GM18498 (cell line): ENCODE data around the gene CYP3A4.
"Not testable (repeated sequence)": the region's sequence is repeated elsewhere in the genome, so short reads cannot be mapped to it uniquely, and the experiment has no call there.

ENCODE experiments used
- ATAC-seq: cut with Tn5 transposase; IDR thresholded peaks from one replicate; pipeline ENCODE4 v1.9.1; 2021; ENCODE audit warnings: mild to moderate bottlenecking, moderate library complexity; ENCODE audit not compliant: unreplicated experiment

CYP3A4 gene

DNA sequence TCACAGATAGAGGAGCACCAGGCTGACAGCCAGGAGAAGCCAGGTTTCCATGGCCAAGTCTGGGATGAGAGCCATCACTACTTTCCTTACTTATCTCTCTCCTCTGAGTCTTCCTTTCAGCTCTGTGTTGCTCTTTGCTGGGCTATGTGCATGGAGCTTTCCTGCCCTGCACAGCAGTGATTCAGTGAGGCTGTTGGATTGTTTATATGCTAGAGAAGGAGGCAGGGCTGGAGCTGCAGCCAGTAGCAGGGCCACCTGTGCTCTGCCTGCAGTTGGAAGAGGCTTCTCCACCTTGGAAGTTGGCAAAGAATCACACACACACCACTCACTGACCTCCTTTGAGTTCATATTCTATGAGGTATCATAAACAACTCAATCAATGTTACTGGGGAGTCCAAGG lies at the start of gene CYP3A4:
Gene CYP3A4 (minus strand): TSS at position 178 of the 400 bp plus-strand sequence. CDS start 103 bp downstream, at position 75.
- ATAC-seq = no peak

DNA sequence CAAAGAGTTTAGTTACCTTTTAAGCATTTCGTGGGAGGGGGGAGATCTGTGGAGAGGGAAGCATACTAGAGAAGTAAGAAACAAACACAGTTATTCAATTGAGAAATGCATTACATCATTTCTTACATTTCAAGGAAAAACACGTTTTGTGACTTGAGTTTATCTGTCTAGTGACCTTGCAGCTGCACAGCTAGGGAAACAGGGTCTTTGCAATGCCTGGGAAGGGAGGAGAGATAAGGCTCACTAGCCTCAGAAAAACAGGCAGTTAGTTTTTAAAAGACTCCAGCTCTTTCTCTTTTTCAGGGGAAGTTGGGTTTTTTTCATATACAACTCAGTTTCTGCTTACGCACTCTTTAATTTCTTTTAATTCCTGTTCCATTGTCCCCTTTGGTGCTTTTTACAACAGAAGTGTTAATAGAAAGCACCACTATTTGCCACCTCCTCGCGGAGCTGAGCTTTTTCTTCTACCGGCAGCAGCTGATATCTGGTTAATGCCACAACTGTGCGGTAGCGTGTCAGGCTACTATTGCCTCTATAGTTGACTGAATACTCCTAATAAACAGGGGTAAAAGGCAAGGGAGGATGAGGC lies 49.4 kb upstream of the CYP3A4 start:
- ATAC-seq = no peak

DNA sequence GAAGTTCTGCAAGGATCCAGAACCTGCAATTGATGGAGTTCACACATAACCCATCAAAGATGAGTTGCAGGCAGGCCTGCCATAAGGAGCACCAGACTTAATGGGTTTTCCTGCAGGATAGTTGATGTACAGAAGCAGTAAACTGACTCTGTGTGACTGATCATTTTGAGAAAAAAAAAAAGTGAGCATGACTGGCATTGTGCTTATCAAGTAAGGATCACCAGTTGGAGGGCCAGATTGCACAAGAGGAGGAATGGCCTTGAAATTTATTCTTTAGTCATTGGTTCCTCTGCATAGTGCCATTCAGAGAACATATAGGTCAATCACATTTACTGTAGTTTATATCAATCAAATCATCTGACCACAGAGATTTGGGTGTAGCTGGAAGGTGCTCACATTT lies 47.6 kb upstream of the CYP3A4 start:
- no peak for ATAC-seq

DNA sequence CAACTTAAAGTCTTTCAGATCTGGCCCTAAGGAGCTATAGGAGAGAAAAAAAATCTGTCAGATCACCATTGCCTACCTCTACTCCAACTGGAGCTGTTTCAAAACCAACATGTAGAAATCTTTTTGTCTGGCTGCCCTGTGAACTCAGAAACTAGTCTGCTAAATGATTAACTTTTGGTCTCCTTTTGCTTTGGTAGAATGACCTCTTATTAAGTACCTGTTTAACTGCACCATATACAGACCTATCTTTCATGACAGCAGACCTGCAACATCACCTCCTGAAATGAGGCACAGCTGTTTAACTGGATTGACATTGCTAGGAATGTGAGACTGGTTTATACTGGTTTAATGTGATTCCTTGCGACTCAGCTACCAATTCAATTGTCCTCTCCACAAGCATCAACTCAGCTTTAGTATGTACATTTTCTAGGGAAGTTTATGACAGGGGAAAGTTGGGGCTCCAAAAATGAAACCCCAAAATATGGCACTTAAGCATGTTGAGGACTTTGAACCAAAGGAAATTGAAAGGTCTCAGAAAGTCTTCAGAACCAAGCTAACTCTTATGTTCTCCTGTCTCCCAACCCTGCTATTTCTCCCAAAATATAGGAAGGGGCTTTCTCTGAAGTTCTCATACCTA lies 45.7 kb upstream of the CYP3A4 start:
- no peak for ATAC-seq

DNA sequence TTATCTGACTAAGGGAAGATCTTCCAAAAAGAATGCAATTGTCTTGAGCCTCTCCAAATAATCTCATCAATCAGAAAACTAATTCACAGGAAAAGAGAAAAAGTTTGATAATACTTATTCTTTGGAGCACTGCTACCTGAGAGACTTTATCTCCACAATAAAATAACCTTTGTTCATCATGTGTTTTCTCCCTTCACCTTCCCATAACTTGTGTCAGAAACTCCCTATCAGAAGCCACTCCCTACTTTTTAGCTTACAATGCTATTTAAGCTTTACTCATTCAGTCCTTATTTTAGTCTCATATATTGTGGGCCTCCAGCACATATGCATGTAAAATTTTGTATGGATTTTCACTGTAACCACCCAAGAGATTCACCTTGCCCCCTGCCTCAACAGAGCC lies 44.8 kb upstream of the CYP3A4 start:
- no peak for ATAC-seq

DNA sequence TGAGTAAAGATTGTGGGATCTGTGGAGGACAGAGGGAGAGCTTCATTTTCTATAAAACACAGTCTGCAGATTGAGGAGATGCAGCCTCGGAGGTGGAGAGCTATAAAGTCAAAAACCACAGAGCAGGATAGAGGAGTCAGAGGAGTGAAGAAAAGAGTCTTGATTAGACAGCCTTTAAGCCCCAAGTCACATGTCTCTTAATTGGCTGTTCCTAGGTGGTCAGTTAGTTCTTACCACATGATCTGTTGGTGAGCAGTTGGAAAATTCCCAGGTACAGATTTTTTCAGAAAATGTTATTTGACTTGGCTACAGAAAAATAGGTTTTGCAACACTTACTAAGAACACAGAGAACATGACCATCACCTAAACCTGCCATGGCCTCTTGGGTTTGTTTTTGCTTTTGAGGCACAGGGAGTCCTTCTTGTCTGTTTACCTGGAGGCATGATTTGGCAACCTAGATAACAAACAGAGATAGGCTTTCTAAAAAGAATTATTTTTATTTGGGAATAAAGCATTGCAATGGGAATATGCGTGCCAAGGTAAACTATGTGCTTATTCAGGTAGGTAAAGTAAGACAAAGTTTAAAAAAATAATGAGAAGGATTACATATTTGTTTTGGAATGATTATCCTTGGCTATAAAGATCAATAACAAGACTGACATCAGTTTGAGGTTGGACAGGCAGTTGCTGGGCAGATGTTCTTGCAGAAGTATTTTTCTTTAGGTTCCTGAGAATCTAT lies 43.2 kb upstream of the CYP3A4 start:
- ATAC-seq = no peak

DNA sequence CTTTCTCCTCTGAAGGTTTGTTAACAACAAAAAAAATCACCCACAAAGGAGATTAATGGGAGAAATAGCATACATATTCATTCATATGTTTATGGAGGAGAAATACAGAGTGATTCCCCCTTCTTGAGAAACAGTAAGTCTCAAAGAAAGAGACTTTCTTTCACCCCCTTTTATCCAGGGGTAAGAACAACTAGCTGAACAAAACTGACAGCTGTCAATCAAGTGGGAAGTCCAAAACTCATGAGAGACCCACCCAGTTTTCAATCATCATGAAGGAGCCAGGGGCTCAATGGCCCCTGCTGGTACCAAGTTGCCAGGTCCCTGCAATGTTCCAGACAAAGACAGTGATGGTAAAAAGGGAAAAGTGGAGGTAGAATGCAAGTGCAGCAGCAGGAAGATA lies 41.9 kb upstream of the CYP3A4 start:
- ATAC-seq = no peak

DNA sequence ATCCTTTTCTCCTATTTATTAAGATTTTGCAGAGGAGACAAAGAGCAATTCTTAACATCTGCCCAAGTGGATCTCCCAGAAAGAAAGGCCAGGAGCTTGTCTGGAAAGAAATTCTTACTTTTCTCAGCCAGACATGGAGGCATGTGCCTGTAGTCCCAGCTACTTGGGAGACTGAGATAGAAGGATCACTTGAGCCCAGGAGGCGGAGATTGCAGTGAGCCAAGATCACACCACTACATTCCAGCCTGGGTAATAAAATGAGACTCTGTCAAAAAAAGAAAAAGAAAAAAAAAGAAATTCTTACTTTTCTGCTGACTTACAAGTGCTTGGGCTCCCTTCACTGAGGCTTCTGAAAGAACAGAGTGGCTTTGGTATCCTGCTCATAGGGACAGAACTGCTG lies 41.5 kb upstream of the CYP3A4 start:
- ATAC-seq = no peak

DNA sequence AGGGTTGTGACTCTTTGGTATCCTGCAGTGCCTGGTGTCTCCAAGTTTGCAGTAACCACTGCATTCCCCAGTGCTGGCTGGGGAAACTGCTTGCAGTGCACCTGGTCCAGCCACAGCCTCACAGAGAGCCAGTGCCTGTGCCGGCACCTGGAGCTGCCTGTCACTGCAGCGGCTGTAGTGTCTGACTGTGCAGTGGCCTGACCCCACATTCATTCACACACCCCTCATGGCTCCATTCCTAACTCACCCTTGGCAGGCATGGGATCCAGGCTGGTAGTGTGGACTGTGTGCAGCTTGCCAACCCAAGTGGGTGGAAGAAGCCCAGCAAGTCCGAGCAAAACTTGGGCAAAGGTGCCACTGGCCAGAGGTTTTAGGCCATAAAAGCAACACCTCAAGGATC lies 40.1 kb upstream of the CYP3A4 start:
- ATAC-seq = no peak

DNA sequence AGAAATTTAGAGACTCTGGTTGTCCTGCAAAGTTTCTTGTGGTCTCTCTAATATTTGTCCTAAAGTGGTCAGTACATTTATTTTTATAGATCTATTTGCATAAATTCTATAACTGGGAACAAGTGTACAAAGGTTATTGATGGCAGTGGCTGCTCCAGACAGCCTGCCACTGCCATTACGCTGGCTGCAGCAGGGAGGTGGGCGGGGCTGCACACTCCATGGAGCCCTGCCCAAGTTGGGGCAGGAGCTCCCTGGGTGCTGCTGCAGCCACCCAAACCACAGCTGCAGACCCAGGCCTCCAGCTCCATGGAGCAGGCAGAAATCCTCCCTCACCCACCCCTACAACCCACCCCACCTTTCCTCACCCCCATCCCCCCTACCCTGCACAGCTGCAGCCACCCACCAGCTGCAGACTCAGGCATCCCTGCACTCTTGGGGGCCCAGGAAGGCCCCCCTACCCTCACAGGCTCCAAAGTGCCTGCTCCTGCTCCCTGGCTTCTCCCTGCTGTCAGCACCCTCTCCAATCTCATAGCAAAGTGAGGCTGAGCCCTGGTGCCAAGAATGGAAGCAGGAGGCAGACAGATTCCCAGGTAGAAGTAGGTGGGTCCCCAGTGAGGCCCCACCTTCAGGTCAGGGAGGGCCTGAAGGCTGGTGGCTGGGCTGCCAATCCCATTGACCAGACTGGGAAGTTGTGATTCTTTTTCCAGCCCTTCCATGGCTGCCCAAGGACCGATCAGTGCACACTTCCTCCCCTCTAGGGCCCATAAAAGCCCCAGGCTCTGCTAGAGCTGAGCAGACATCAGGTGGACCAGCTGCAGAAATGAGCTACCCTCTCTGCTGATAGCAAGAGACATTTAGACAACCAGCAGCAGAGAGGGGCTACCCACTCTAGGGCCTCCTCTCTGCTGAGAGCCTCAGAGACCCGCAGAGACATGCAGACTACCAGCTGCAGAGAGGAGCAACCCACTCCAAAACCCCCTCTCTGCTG lies 39.0 kb upstream of the CYP3A4 start:
- no peak for ATAC-seq

DNA sequence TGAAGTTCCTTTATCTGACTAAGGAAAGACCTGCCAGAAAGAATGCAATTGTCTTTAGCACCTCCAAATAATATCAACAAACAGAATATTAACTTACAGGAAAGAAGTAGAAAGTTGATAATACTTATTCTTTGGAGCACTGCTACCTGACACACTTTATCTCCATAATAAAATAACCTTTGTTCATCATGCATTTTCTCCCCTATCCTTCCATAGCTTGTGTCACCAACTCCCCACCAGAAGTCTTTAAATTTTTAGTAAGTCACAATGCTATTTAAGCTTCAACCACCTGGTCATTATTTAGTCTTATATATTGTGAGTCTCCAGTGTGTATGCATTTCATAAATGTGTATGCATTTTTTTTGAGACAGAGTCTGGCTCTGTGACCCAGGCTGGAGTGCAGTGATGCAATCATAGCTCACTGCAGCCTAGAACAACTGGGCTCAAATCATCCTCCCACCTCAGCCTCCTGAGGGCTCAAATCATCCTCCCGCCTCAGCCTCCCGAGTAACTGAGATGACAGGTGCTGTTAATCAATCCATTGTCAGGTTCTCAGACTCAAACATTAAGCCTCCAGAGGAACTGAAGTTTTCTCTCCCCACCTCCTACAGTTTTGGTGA lies 36.5 kb upstream of the CYP3A4 start:
- no peak for ATAC-seq

DNA sequence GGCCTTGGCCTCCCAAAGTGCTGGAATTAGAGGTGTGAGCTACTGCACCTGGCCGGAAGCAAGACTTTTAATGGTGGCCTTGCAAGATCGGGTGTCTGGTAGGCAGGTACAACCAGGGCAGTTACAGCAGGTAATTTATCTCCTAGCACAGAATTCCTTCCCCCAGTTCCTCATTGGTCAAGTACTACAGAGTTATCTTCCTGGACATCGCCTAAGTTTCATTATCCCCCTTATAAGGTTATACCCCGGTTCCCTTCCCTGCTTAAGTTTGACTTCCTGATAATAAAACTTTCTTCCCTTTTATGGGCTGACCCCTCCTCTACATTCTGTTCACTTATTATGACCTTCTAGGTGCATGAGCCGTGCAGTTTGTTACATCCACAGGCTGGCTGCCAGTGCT lies 24.8 kb upstream of the CYP3A4 start:
- no peak for ATAC-seq

DNA sequence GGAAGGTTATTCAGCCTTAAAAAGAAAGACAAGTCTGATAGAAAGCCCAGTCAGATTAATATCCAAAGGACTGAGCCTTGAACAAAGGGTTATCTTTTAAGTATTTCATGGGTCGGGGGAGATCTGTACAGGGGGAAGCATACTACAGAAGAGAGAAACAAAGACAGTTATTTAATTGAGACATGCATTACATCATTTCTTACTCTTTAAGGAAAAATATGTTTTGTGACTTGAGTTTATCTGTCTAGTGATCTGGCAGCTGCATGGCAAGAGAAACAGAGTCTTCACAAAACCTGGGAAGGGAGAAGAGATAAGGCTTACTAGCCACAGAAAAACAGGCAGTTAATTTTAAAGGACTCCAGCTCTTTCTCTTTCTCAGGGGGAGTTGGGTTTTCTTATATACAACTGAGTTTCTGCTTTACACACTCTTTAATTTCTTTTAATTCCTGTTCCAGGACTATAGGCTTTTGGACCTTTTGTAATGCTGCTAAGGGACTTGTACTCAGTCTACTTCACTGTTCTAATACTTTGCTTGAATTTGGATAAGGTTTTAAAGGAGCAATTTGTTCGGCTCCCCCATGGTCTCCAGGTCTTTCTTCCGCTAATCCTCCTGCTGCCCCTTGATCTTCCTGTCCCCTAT lies 23.0 kb upstream of the CYP3A4 start:
- no peak for ATAC-seq

DNA sequence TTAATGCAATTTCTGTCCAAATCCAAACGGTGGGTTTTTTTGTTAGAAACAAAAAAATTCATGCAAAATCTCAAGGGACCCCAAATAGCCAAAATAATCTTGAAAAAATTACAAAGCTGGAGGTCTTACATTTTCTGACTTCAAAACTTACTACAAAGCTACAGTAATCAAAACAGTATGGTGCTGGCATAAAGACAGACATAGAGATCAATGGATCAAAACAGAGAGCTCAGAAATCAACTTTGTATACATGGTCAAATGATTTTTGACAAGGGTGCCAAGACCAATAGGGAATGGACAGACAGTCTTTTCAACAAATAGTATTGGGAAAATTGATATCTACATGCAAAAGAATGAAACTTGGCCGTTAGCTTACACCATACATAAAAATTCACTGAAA lies 21.7 kb upstream of the CYP3A4 start:
- no peak for ATAC-seq

DNA sequence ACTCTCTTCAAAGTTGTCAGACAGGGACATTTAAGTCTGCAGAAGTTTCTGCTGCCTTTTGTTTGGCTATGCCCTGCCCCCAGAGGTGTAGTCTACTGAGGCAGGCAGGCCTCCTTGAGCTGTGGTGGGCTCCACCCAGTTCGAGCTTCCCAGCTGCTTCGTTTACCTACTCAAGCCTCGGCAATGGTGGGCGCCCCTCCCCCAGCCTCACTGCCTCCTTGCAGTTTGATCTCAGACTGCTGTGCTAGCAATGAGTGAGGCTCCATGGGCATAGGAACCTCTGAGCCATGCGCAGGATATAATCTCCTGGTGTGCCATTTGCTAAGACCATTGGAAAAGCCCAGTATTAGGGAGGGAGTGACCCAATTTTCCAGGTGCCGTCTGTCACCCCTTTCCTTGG lies 19.1 kb upstream of the CYP3A4 start:
- ATAC-seq = not testable (repeated sequence)

DNA sequence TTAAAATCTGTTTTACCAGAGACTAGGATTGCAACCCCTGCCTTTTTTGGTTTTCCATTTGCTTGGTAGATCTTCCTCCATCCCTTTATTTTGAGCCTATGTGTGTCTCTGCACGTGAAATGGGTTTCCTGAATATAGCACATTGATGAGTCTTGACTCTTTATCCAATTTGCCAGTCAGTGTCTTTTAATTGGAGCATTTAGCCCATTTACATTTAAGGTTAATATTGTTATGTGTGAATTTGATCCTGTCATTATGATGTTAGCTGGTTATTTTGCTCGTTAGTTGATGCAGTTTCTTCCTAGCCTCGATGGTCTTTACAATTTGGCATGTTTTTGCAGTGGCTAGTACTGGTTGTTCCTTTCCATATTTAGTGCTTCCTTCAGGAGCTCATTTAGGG lies 17.4 kb upstream of the CYP3A4 start:
- not testable (repeated sequence) for ATAC-seq

DNA sequence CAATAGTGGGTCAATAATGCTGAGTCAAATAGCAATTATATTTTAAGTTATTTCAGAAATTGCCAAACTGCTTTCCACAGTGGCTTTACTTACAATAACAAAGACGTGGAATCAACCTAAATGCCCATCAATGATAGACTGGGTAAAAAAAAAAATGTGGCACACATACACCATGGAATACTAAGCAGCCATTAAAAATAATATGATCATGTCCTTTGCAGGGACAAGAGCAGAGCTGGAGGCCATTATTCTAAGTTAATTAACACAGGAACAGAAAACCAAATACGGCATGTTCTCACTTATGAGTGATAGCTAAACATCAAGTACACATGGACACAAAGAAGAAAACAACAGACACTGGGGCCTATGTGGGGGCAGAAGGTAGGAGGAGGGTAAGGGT lies 15.0 kb upstream of the CYP3A4 start:
- ATAC-seq = no peak

DNA sequence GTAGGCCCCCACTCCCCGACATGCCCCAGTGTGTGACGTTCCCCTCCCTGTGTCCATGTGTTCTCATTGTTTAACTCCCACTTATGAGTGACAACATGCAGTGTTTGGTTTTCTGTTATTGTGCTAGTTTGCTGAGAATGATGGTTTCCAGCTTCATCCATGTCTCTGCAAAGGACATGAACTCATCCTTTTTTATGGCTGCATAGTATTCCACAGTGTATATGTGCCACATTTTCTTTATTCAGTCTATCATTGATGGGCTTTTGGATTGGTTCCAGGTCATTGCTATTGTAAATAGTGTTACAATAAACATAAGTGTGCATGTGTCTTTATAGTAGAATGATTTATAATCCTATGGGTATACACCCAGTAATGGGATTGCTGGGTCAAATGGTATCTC lies 11.9 kb upstream of the CYP3A4 start:
- not testable (repeated sequence) for ATAC-seq

DNA sequence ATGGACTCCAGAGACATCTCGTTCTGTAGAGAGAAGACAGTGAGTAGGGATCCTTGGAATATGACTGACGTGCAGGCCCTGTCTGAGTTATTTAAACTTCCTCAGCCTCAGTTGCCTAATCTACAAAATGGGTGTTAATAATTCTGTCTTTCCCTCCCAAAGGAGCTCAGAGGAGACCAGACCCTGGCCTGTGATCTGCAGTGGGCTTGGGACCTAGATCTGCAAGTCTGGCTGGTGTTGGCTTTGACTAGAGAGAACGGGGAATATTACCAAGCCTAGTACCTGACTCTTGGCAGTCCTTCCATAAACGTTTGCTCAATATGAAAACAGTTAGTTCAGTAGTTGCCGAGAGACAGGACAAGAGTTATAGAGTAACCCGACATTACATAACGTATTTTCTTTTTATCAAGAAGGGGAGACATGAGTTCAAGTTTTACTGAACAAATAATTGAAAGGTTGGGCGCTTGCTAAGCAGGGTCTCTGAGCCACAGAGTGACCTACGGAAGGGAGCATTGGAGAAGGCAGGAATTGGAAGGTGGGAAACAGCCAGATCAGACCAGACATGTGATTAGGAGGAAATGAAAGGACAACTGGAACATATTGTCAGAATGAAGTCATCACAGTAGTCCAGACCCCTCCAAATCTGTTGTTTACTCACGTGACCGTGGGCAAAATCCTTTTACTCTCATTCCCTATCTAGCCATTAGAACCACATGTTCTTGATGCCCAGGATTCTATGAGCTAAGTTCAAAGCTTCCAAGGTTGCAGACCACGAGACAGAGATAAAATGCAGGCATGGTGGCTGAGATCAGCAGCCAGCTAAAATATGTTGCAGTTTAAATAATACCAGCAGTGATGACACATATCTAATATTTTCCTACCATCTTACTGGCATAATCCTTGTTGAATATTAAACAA lies 10.9 kb upstream of the CYP3A4 start:
- no peak for ATAC-seq
